ENCODE data around the gene ZACN.

- TF ChIP-seq CTCF (IDR thresholded peaks at IDR 0.05) (no peak), PHF8 (IDR thresholded peaks at IDR 0.05; ENCODE audit: borderline replicate concordance, low read depth) (no peak), TP53 (CRISPR knock-in tag; IDR thresholded peaks at IDR 0.05) (no peak), EP300 (IDR thresholded peaks at IDR 0.05) (no peak), POLR2A (IDR thresholded peaks at IDR 0.05; ENCODE audit: low read length) (no peak), MYC (IDR thresholded peaks at IDR 0.05; ENCODE audit: borderline replicate concordance, low read length) (no peak)
Measured at GRCh38 chr17:76091526-76092286, 12.7 kb downstream of the ZACN start.
